ENCODE data around the gene SMS.

Gene SMS

DNA sequence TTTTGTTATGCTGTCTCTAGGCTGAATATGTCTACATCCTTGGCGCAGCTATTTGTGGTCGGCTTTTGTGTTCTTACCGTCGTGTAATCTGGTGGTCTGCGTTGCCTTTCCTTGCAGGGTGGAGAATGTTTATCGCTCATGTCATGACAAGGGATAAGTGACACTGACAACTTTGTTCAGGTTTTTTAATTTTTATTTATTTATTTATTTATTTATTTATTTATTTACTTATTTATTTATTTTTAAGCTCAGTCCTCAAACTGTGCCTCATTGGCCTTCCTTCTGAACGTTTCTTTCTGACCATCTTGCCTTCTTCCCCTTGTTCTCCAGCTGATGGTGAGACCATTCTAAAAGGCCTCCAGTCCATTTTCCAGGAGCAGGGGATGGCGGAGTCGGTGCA, 26.4 kb downstream of the SMS start:
- Histone ChIP-seq H2AFZ (ENCODE audit: low read depth) (no peak overlapping the region), H3K4me3 (IDR thresholded peaks at IDR 0.05; ENCODE audit: insufficient read depth, low read depth, low read length) (no peak overlapping the region), H3K27ac (no peak overlapping the region), H3K36me3 (ENCODE audit: insufficient read depth) (no peaks in the 10 kb centered on the region), H3K9ac (no peak overlapping the region), H3K27me3 (ENCODE audit: insufficient read depth, low read depth) (no peaks in the 10 kb centered on the region), H3K4me1 (ENCODE audit: low read depth, poor library complexity, severe bottlenecking) (peaks cover 4% of the 10 kb centered on the region), H3K79me2 (ENCODE audit: insufficient read depth, low read depth) (peaks cover 30% of the 10 kb centered on the region; the same call in 1 of the 2 replicates), H3K4me2 (no peak overlapping the region), H4K20me1 (ENCODE audit: insufficient read depth) (no peaks in the 10 kb centered on the region)
- TF ChIP-seq, protein P1, sequence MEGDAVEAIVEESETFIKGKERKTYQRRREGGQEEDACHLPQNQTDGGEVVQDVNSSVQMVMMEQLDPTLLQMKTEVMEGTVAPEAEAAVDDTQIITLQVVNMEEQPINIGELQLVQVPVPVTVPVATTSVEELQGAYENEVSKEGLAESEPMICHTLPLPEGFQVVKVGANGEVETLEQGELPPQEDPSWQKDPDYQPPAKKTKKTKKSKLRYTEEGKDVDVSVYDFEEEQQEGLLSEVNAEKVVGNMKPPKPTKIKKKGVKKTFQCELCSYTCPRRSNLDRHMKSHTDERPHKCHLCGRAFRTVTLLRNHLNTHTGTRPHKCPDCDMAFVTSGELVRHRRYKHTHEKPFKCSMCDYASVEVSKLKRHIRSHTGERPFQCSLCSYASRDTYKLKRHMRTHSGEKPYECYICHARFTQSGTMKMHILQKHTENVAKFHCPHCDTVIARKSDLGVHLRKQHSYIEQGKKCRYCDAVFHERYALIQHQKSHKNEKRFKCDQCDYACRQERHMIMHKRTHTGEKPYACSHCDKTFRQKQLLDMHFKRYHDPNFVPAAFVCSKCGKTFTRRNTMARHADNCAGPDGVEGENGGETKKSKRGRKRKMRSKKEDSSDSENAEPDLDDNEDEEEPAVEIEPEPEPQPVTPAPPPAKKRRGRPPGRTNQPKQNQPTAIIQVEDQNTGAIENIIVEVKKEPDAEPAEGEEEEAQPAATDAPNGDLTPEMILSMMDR (conservative IDR thresholded peaks at IDR 0.05; ENCODE audit: low read depth, low read length) = no peak

DNA sequence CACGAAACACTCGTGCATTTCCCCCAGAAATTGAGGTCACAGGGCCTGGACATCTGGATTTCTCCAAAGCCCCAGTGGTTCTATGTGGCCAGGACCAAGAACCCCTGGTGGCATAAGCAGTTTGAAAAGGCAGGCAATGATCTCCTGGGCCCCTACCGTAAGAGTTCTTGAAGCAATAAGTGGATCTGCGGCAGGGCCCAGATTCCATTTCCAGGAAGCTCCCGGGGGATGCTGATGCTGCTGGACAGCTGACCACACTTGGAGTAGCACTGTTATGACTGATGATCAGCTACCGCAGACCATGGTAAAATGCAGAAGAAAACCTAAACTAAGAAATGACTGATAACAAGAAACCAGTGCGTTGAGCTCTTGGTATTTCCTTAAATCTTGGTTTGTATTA, 27.8 kb downstream of the SMS start:
- no peak overlapping the region for H3K9ac ChIP-seq
- H3K4me2 ChIP-seq = no peak overlapping the region
- no peaks in the 10 kb centered on the region for H3K27me3 ChIP-seq (ENCODE audit: insufficient read depth, low read depth)
- H3K36me3 ChIP-seq (ENCODE audit: insufficient read depth) = no peaks in the 10 kb centered on the region
- H2AFZ ChIP-seq (ENCODE audit: low read depth) = no peak overlapping the region
- H3K27ac ChIP-seq = no peak overlapping the region
- H4K20me1 ChIP-seq (ENCODE audit: insufficient read depth) = no peaks in the 10 kb centered on the region
- no peak overlapping the region for H3K4me3 ChIP-seq (IDR thresholded peaks at IDR 0.05; ENCODE audit: insufficient read depth, low read depth, low read length)
- peaks cover 5% of the 10 kb centered on the region for H3K4me1 ChIP-seq (ENCODE audit: low read depth, poor library complexity, severe bottlenecking)
- TF ChIP-seq, protein P1 (conservative IDR thresholded peaks at IDR 0.05; ENCODE audit: low read depth, low read length) = no peak
- H3K79me2 ChIP-seq (ENCODE audit: insufficient read depth, low read depth) = peaks cover 17% of the 10 kb centered on the region; the same call in 1 of the 2 replicates

DNA sequence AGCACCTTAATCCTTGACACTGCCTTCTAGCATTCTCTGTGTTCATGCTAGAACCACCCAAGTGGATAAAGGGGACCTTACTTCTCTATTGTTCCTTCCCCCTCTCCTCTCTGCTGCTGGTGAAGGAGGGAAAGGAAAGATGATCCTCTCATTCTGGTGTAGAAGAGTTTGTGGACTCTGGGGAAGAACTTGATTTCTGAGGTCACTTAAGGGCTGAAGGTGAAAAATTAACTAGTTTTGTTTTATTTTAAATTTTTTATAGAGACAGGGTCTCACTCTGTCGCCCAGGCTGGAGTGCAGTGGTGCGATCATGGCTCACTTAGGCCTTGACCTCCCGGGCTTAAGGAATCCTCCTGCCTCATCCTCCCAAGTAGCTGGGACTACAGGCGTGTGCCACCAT, 29.8 kb downstream of the SMS start:
- peaks cover 8% of the 10 kb centered on the region for H3K4me1 ChIP-seq (ENCODE audit: low read depth, poor library complexity, severe bottlenecking)
- no peaks in the 10 kb centered on the region for H3K36me3 ChIP-seq (ENCODE audit: insufficient read depth)

DNA sequence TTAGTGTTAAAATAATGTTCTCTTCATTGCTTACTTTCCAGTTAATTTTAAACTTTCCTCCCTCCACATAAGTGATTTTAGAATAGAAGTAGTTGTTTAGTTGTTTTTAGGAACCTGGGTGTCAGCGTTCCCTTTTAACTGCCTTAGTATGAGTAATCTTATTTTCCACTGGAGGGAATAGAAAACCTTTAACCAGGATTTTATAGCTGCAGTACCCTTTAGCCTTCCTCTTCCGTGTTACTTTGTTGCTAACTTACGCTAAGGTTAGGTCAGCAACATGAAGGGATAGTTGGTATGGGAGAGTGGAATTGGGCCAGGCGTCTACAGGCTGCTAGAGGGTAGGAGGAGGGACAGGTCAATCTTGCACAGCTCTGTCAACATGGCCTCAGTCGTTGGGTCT, 31.5 kb downstream of the SMS start:
- Histone ChIP-seq H3K27ac (no peak overlapping the region), H3K4me1 (ENCODE audit: low read depth, poor library complexity, severe bottlenecking) (peaks cover 8% of the 10 kb centered on the region), H3K4me3 (IDR thresholded peaks at IDR 0.05; ENCODE audit: insufficient read depth, low read depth, low read length) (no peak overlapping the region), H3K79me2 (ENCODE audit: insufficient read depth, low read depth) (no peaks in the 10 kb centered on the region), H4K20me1 (ENCODE audit: insufficient read depth) (no peaks in the 10 kb centered on the region), H3K9ac (no peak overlapping the region), H3K36me3 (ENCODE audit: insufficient read depth) (no peaks in the 10 kb centered on the region), H3K4me2 (no peak overlapping the region), H2AFZ (ENCODE audit: low read depth) (no peak overlapping the region), H3K27me3 (ENCODE audit: insufficient read depth, low read depth) (no peaks in the 10 kb centered on the region)
- TF ChIP-seq, protein P1 (conservative IDR thresholded peaks at IDR 0.05; ENCODE audit: low read depth, low read length) = no peak

More for the DNA sequence above, 29.8 kb downstream of the SMS start:
- Histone ChIP-seq H4K20me1 (ENCODE audit: insufficient read depth) (no peaks in the 10 kb centered on the region), H3K9ac (no peak overlapping the region), H3K27me3 (ENCODE audit: insufficient read depth, low read depth) (no peaks in the 10 kb centered on the region), H3K4me2 (no peak overlapping the region), H3K27ac (no peak overlapping the region), H3K4me3 (IDR thresholded peaks at IDR 0.05; ENCODE audit: insufficient read depth, low read depth, low read length) (no peak overlapping the region), H2AFZ (ENCODE audit: low read depth) (no peak overlapping the region), H3K79me2 (ENCODE audit: insufficient read depth, low read depth) (no peaks in the 10 kb centered on the region; the same call in 1 of the 2 replicates)
- TF ChIP-seq, protein P1 (conservative IDR thresholded peaks at IDR 0.05; ENCODE audit: low read depth, low read length) = no peak
